GM18505 (cell line): ENCODE results near the gene RPS14.
"Not testable (repeated sequence)": the region's sequence is repeated elsewhere in the genome, so short reads cannot be mapped to it uniquely, and the experiment has no call there.

ENCODE experiments used
- ATAC-seq: cut with Tn5 transposase; IDR thresholded peaks from one replicate; pipeline ENCODE4 v1.9.1; 2021; ENCODE audit not compliant: unreplicated experiment
- POLR2A ChIP-seq: IDR thresholded peaks from 4 replicates; pipeline ENCODE4 v1.6.1; 2011; ENCODE audit warnings: borderline replicate concordance; ENCODE audit not compliant: insufficient read depth, insufficient read length; ENCODE audit errors: extremely low read depth

Gene RPS14

GRCh38 chr5:150429410-150429873, 20.1 kb downstream of the RPS14 start:
- peak; percentile 61 for ATAC-seq
- TF ChIP-seq POLR2A: no peak

GRCh38 chr5:150428978-150429377, 20.6 kb downstream of the RPS14 start:
- no peak for TF ChIP-seq POLR2A
- ATAC-seq: no peak

GRCh38 chr5:150428106-150428876, 21.2 kb downstream of the RPS14 start:
- TF ChIP-seq POLR2A: no peak
- no peak for ATAC-seq

GRCh38 chr5:150426165-150426564, 23.4 kb downstream of the RPS14 start:
- ATAC-seq: not testable (repeated sequence)

- no peak for TF ChIP-seq POLR2A
- ATAC-seq: no peak
Observed at GRCh38 chr5:150422758-150423157, 26.8 kb downstream of the RPS14 start.

- ATAC-seq: no peak
- no peak for TF ChIP-seq POLR2A
Observed at GRCh38 chr5:150422075-150422474, 27.5 kb downstream of the RPS14 start.

- ATAC-seq: peak; percentile 73
- TF ChIP-seq POLR2A: peak; percentile 46
Observed at GRCh38 chr5:150419630-150420270, 29.8 kb downstream of the RPS14 start.

GRCh38 chr5:150413902-150414790, 35.4 kb downstream of the RPS14 start:
- peak; percentile 36 for TF ChIP-seq POLR2A
- ATAC-seq: not testable (repeated sequence)

GRCh38 chr5:150413176-150413901, 36.2 kb downstream of the RPS14 start:
- no peak for TF ChIP-seq POLR2A
- no peak for ATAC-seq

GRCh38 chr5:150412319-150413175, 37.0 kb downstream of the RPS14 start, which contains the start of gene CD74:
CD74 (minus strand) TSS chr5:150412910; CDS start chr5:150412749, 161 bp downstream.
- peak; percentile 60 for ATAC-seq
- TF ChIP-seq POLR2A: peak; percentile 100

- peak; percentile 78 for TF ChIP-seq POLR2A
- no peak for ATAC-seq
Observed at GRCh38 chr5:150411245-150411979, 38.1 kb downstream of the RPS14 start.
